GM12872 (cell line): ENCODE data around the gene CSTB.

Experiments
- CTCF ChIP-seq: IDR thresholded peaks from 3 replicates; pipeline ENCODE4 v1.5.1; 2011; ENCODE audit warnings: low read depth, mild to moderate bottlenecking, low read length, moderate library complexity; ENCODE audit not compliant: insufficient read depth

Gene CSTB

GRCh38 chr21:43739621-43740435, 36.3 kb downstream of the CSTB start:
- no peak for TF ChIP-seq CTCF

GRCh38 chr21:43737158-43737950, 38.8 kb downstream of the CSTB start:
- TF ChIP-seq CTCF = no peak

GRCh38 chr21:43736224-43736883, 39.8 kb downstream of the CSTB start:
- no peak for TF ChIP-seq CTCF

GRCh38 chr21:43735236-43736091, 40.6 kb downstream of the CSTB start:
- no peak for TF ChIP-seq CTCF

GRCh38 chr21:43734928-43735229, 41.2 kb downstream of the CSTB start:
- no peak for TF ChIP-seq CTCF

GRCh38 chr21:43734131-43734927, 41.8 kb downstream of the CSTB start:
- no peak for TF ChIP-seq CTCF
